GM18505 (cell line): ENCODE results near the gene SLC25A22.

ENCODE experiments used
- ATAC-seq: cut with Tn5 transposase; IDR thresholded peaks from one replicate; pipeline ENCODE4 v1.9.1; 2021; ENCODE audit not compliant: unreplicated experiment
- POLR2A ChIP-seq: IDR thresholded peaks from 4 replicates; pipeline ENCODE4 v1.6.1; 2011; ENCODE audit warnings: borderline replicate concordance; ENCODE audit not compliant: insufficient read depth, insufficient read length; ENCODE audit errors: extremely low read depth

Gene SLC25A22

GRCh38 chr11:799641-800316, 1.7 kb upstream of the SLC25A22 start:
- TF ChIP-seq POLR2A, result no peak
- ATAC-seq, result no peak

- TF ChIP-seq POLR2A, result no peak
- peak; percentile 33 for ATAC-seq
Measured at GRCh38 chr11:797296-798092, 587 bp downstream of the SLC25A22 start.

- ATAC-seq, result no peak
- TF ChIP-seq POLR2A, result no peak
Measured at GRCh38 chr11:796565-797295, 1.4 kb downstream of the SLC25A22 start.

GRCh38 chr11:795634-796564, 2.2 kb downstream of the SLC25A22 start:
- ATAC-seq, result no peak

GRCh38 chr11:794766-795633, 3.1 kb downstream of the SLC25A22 start:
- no peak for ATAC-seq
- TF ChIP-seq POLR2A, result no peak

More at GRCh38 chr11:795634-796564, 2.2 kb downstream of the SLC25A22 start:
- peak; percentile 43 for TF ChIP-seq POLR2A

- no peak for TF ChIP-seq POLR2A
- no peak for ATAC-seq
Measured at GRCh38 chr11:794013-794765, 3.9 kb downstream of the SLC25A22 start.

GRCh38 chr11:793556-793955, 4.5 kb downstream of the SLC25A22 start:
- ATAC-seq, result no peak
- TF ChIP-seq POLR2A, result no peak

GRCh38 chr11:792873-793272, 5.2 kb downstream of the SLC25A22 start:
- ATAC-seq, result no peak
- no peak for TF ChIP-seq POLR2A

GRCh38 chr11:792535-792821, 5.6 kb downstream of the SLC25A22 start:
- no peak for TF ChIP-seq POLR2A
- ATAC-seq, result no peak

- no peak for ATAC-seq
- no peak for TF ChIP-seq POLR2A
Measured at GRCh38 chr11:791658-792534, 6.2 kb downstream of the SLC25A22 start.

GRCh38 chr11:790721-791564, 7.1 kb downstream of the SLC25A22 start:
- ATAC-seq, result no peak
- TF ChIP-seq POLR2A, result no peak
